ENCODE measurements around the gene PRR7. TPM values are rescaled to one million over a fixed set of nuclear protein-coding genes. Genes with fewer than 3 reads are reported as not detected.

PRR7 gene
- total RNA-seq, 1 experiment from 2014 or later, result 40.6 TPM

DNA sequence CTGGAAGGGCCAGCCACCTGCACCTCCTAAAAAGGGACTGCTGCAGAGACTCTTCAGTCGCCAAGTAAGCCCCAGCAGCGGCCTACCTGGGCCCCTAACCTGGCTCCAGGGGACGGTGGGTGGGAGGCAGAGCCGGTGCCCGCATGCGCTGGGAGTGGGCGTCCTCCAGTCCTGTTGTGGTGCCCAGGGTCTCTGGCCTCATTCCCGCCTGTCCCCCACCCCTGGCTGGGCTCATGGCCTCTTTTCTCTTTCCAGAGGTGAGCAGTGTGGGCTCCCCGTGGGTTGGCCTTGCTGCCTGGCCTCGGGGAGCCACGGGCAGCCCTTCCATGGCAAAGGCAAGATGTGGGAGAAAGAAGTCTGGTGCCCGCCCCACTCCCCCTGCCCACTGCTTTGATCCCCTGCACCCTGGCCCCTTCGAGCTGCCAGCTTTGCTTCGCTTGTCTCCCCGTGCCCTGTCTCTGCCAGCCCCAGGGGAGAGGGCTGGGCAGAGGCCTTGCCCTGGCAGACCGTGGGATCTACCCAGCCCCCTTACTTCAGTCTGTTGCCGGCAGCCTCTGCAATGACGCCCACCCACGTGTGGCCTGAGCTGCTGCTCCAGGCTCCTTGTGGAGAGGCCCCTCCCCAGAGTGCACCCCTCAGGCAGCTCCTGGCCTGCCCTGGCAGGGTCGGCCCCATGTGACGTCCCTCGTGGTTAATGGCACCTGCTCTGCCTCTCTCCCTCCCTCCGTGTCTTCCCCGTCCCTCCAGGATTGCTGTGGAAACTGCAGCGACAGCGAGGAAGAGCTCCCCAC lies 5.4 kb upstream of the PRR7 start:
- BruUV-seq (replicated peaks), result no TSS peak
- Histone ChIP-seq H2AFZ (ENCODE audit: low read length) (no peak overlapping the region), H3K27ac (ENCODE audit: low read length) (no peak overlapping the region), H3K9me3 (ENCODE audit: low read length) (no peaks in the 10 kb centered on the region), H3F3A (ENCODE audit: low read length, unreplicated experiment) (peaks cover 4% of the 10 kb centered on the region), H4K20me1 (ENCODE audit: low read length) (no peaks in the 10 kb centered on the region), H3K79me2 (ENCODE audit: low read length) (peaks cover 25% of the 10 kb centered on the region), H3K9ac (ENCODE audit: low read length) (no peak overlapping the region), H3K36me3 (ENCODE audit: low read depth, low read length) (peaks cover 20% of the 10 kb centered on the region), H3K9me2 (replicated peaks; ENCODE audit: low read length) (no peaks in the 10 kb centered on the region), H3K27me3 (ENCODE audit: low read length) (no peaks in the 10 kb centered on the region), H3K4me3 (ENCODE audit: low read length) (no peak overlapping the region), H3K4me1 (ENCODE audit: insufficient read depth, low read length) (peaks cover 6% of the 10 kb centered on the region), H3K4me2 (ENCODE audit: low read length) (no peak overlapping the region)
- intact Hi-C loops (cut with micrococcal nuclease), result no loop called here
- no peak for DNase-seq
- ChIA-PET CTCF (interaction anchor here (0.6 kb wide), 1 partner anchor 123 kb away, joined by 3 read pairs; no protein-coding TSS in a partner anchor), POLR2A (ENCODE audit: unreplicated experiment) (interaction anchor here (0.6 kb wide), 1 partner anchor 15 kb away, joined by 12 read pairs; the partner anchor contains the start of gene GRK6)
- no peak for ATAC-seq
- TF ChIP-seq EZH2phosphoT487 (IDR thresholded peaks at IDR 0.05; ENCODE audit: borderline replicate concordance, low read length) (no peak), EZH2 (IDR thresholded peaks at IDR 0.05; ENCODE audit: low read length, unreplicated experiment) (no peak)
- TF ChIP-seq, protein P1, sequence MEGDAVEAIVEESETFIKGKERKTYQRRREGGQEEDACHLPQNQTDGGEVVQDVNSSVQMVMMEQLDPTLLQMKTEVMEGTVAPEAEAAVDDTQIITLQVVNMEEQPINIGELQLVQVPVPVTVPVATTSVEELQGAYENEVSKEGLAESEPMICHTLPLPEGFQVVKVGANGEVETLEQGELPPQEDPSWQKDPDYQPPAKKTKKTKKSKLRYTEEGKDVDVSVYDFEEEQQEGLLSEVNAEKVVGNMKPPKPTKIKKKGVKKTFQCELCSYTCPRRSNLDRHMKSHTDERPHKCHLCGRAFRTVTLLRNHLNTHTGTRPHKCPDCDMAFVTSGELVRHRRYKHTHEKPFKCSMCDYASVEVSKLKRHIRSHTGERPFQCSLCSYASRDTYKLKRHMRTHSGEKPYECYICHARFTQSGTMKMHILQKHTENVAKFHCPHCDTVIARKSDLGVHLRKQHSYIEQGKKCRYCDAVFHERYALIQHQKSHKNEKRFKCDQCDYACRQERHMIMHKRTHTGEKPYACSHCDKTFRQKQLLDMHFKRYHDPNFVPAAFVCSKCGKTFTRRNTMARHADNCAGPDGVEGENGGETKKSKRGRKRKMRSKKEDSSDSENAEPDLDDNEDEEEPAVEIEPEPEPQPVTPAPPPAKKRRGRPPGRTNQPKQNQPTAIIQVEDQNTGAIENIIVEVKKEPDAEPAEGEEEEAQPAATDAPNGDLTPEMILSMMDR (conservative IDR thresholded peaks at IDR 0.05; ENCODE audit: low read depth, low read length), result no peak

DNA sequence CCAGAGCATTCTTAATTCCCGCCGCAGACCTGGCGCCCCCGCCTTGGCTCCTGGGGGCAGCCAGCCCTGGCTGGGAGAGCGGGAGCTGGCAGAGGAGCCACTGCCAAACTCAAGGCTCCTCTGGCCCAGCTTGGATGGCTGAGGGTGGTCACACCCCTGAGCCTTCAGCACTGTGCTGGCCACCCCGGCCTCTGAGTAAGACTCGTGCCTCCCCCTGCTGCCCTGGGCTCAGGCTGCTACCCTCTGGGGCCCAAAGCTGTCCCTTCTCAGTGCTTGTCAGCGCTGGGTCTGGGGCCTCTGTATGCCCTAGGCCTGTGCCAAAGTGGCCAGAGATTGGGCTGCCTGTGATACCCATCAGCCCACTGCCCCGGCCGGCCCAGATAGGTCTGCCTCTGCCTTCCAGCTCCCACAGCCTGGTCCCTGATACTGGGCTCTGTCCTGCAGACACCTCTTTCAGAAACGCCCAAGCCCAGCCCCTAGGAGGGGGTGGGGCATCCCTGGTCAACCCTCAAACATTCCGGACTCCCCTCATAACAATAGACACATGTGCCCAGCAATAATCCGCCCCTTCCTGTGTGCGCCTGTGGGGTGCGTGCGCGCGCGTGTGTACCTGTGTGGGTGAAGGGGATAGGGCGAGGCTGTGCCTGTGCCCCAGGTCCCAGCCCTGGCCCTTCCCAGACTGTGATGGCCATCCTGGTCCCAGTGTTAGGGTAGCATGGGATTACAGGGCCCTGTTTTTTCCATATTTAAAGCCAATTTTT lies 4.4 kb upstream of the PRR7 start:
- H3F3A ChIP-seq (ENCODE audit: low read length, unreplicated experiment), result peaks cover 4% of the 10 kb centered on the region
- no peaks in the 10 kb centered on the region for H3K27me3 ChIP-seq (ENCODE audit: low read length)
- no TSS peak for BruUV-seq (replicated peaks)
- H3K27ac ChIP-seq (ENCODE audit: low read length), result no peak overlapping the region
- no peak overlapping the region for H3K4me2 ChIP-seq (ENCODE audit: low read length)
- ChIA-PET CTCF (no interaction called here), POLR2A (ENCODE audit: unreplicated experiment) (interaction anchor here (0.6 kb wide), 1 partner anchor 16 kb away, joined by 12 read pairs; the partner anchor contains the start of gene GRK6)
- intact Hi-C loops (cut with micrococcal nuclease), result no loop called here
- H3K36me3 ChIP-seq (ENCODE audit: low read depth, low read length), result peaks cover 18% of the 10 kb centered on the region
- H3K4me3 ChIP-seq (ENCODE audit: low read length), result no peak overlapping the region
- H3K4me1 ChIP-seq (ENCODE audit: insufficient read depth, low read length), result peaks cover 8% of the 10 kb centered on the region
- peaks cover 28% of the 10 kb centered on the region for H3K79me2 ChIP-seq (ENCODE audit: low read length)
- H3K9ac ChIP-seq (ENCODE audit: low read length), result no peak overlapping the region
- H3K9me2 ChIP-seq (replicated peaks; ENCODE audit: low read length), result no peaks in the 10 kb centered on the region
- ATAC-seq (no peak), DNase-seq (no peak)
- TF ChIP-seq EZH2phosphoT487 (IDR thresholded peaks at IDR 0.05; ENCODE audit: borderline replicate concordance, low read length), result no peak
- H4K20me1 ChIP-seq (ENCODE audit: low read length), result no peaks in the 10 kb centered on the region
- H2AFZ ChIP-seq (ENCODE audit: low read length), result no peak overlapping the region
- H3K9me3 ChIP-seq (ENCODE audit: low read length), result no peaks in the 10 kb centered on the region

DNA sequence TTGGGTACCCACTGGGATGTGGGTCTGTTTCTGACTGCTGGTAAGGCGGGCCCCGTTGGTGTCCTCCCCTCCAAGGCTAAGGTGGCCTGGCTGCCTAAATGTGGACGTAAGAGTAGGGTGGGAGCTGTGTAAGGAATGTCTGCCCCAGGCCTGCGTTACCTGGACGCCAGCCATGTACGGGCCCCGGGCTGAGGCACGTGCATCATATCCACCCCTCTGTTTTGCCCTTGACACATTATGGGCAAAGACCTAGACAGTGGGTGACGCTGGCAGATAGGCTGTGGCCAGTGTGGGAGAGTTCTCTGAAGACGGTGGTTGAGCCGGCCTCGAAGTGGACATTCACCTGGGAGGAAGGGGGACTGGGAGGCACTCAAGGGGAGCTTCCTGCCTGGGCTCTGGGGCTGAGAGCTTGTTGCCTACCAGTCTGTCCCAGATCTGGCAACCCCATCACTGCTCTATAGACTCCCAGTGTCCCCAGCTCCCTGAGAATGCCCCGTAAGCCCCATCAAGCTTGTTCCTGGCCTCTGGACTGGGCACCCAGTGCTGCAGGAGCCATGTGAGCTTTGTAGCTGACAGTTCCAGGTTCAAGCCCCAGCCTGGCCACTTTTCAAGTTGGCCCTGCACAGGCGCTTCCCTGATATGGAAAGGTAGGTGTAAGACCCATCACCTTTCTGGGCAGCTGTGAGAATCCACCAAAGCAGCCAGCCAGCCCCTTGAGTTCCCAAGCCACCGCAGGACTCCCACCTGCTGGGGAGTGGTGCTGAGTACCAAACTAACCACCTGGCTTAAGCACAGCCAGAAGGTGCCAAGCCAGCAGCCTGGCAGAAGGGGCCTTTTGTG lies 3.2 kb upstream of the PRR7 start:
- ATAC-seq, result no peak
- no peak overlapping the region for H2AFZ ChIP-seq (ENCODE audit: low read length)
- H3K36me3 ChIP-seq (ENCODE audit: low read depth, low read length), result peaks cover 16% of the 10 kb centered on the region
- no peaks in the 10 kb centered on the region for H3K9me2 ChIP-seq (replicated peaks; ENCODE audit: low read length)
- no peak overlapping the region for H3K27ac ChIP-seq (ENCODE audit: low read length)
- no TSS peak for BruUV-seq (replicated peaks)
- ChIA-PET CTCF (interaction anchor here (2.2 kb wide), 1 partner anchor 12 kb away, joined by 5 read pairs; no protein-coding TSS in a partner anchor), POLR2A (ENCODE audit: unreplicated experiment) (interaction anchor here (1.3 kb wide), 1 partner anchor 17 kb away, joined by 3 read pairs; the partner anchor contains the start of gene GRK6)
- H3K4me3 ChIP-seq (ENCODE audit: low read length), result no peak overlapping the region
- peaks cover 15% of the 10 kb centered on the region for H3K4me1 ChIP-seq (ENCODE audit: insufficient read depth, low read length)
- H3K4me2 ChIP-seq (ENCODE audit: low read length), result no peak overlapping the region
- H3K9ac ChIP-seq (ENCODE audit: low read length), result no peak overlapping the region
- no peaks in the 10 kb centered on the region for H4K20me1 ChIP-seq (ENCODE audit: low read length)
- no peaks in the 10 kb centered on the region for H3K27me3 ChIP-seq (ENCODE audit: low read length)
- TF ChIP-seq EZH2phosphoT487 (IDR thresholded peaks at IDR 0.05; ENCODE audit: borderline replicate concordance, low read length), result no peak
- TF ChIP-seq, protein P1 (conservative IDR thresholded peaks at IDR 0.05; ENCODE audit: low read depth, low read length), result no peak
- TF ChIP-seq EZH2 (IDR thresholded peaks at IDR 0.05; ENCODE audit: low read length, unreplicated experiment), result no peak
- no peaks in the 10 kb centered on the region for H3K9me3 ChIP-seq (ENCODE audit: low read length)
- intact Hi-C loops (cut with micrococcal nuclease), result no loop called here
- DNase-seq, result no peak
- peaks cover 31% of the 10 kb centered on the region for H3K79me2 ChIP-seq (ENCODE audit: low read length)
- H3F3A ChIP-seq (ENCODE audit: low read length, unreplicated experiment), result peaks cover 8% of the 10 kb centered on the region
